Measurements from ENCODE around the gene PLEK. TPM values are rescaled to one million over a fixed set of nuclear protein-coding genes. Genes with fewer than 3 reads are reported as not detected.

Gene PLEK
- total and polyA plus RNA-seq, 12 donors = 4.5 to 29.4 (median 11.7) TPM

DNA sequence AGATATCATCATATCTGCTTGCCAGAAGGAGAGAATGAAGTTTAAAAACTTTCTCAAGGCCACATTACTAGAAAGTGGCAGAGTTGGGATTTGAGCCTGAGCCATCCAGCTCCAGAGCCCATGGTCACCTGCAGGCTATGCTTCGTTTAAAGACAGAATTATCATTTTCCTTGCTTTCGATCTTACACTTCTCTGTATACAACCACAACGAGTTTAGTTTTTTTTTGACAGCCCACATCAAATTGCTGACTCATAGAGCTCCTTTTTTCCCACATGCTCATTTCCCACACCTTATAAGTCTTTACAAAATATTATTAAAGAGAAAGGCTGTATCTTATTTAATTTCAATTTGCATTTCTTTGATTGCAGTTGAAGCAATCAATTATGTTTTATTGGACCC is 6.5 kb downstream of the PLEK start:
- H3K27ac ChIP-seq = no peak overlapping the region
- TF ChIP-seq, protein P1, sequence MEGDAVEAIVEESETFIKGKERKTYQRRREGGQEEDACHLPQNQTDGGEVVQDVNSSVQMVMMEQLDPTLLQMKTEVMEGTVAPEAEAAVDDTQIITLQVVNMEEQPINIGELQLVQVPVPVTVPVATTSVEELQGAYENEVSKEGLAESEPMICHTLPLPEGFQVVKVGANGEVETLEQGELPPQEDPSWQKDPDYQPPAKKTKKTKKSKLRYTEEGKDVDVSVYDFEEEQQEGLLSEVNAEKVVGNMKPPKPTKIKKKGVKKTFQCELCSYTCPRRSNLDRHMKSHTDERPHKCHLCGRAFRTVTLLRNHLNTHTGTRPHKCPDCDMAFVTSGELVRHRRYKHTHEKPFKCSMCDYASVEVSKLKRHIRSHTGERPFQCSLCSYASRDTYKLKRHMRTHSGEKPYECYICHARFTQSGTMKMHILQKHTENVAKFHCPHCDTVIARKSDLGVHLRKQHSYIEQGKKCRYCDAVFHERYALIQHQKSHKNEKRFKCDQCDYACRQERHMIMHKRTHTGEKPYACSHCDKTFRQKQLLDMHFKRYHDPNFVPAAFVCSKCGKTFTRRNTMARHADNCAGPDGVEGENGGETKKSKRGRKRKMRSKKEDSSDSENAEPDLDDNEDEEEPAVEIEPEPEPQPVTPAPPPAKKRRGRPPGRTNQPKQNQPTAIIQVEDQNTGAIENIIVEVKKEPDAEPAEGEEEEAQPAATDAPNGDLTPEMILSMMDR (IDR thresholded peaks at IDR 0.05) = no peak
- TF ChIP-seq POLR2A (IDR thresholded peaks at IDR 0.05) = no peak
- H3K27me3 ChIP-seq = no peaks in the 10 kb centered on the region
- WGBS, 4 donors = 48 to 62% (median 52%) methylated on average over 3 of the region's 3 CpGs
- no peaks in the 10 kb centered on the region for H3K4me1 ChIP-seq (replicated peaks in 1 of 2)
- intact Hi-C loops (cut with DNase I) = no loop called here
- DNase-seq = no peak
- H3K4me3 ChIP-seq = no peak overlapping the region
- no peaks in the 10 kb centered on the region for H3K36me3 ChIP-seq (replicated peaks in 1 of 2)
- H3K9me3 ChIP-seq (replicated peaks in 1 of 3) = no peaks in the 10 kb centered on the region

DNA sequence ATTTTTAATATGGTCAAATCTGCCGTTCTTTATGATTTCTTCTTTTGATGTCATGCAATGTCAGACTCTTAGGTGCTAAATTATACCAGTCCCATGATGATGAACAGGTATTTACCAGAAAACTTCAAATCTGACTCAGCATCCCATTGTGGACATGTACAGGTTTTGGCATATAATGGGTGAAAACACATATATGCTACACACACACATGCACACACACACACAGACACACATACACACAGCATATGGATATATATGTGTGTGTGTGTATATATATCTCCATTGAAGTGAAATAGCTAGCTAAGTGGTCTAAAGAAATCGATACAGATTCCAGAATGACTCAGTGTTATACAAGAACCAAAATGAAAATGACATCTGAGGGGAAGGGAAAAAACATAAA is 7.4 kb downstream of the PLEK start:
- intact Hi-C loops (cut with DNase I) = no loop called here
- 78 to 86% (median 85%) methylated on average over 2 of the region's 2 CpGs for WGBS, 4 donors
- no peak for DNase-seq
- Histone ChIP-seq H3K27ac (no peak overlapping the region), H3K4me1 (replicated peaks in 1 of 2) (no peaks in the 10 kb centered on the region), H3K36me3 (replicated peaks in 1 of 2) (no peaks in the 10 kb centered on the region), H3K27me3 (no peaks in the 10 kb centered on the region), H3K4me3 (no peak overlapping the region), H3K9me3 (replicated peaks in 1 of 3) (no peaks in the 10 kb centered on the region)
- TF ChIP-seq, protein P1 (IDR thresholded peaks at IDR 0.05) = no peak
- no peak for TF ChIP-seq POLR2A (IDR thresholded peaks at IDR 0.05)

DNA sequence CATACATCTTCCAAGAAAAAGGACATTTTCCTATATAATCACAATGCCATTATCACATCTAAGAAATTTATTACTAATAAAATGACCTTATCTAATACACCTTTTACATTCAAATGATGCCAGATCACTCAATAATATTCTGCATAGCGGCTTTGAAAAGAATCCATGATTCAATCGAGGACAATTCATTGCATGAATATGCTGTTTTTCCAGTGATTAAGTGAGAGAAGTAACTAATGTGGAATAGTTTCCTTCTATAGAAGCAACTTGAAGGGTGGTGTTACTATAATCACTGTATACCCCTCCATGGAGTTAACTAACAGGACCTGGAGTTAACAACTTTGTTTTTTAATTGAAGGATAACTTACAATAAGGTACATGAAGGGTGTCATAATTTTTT is 9.1 kb downstream of the PLEK start:
- intact Hi-C loops (cut with DNase I) = no loop called here
- TF ChIP-seq, protein P1 (IDR thresholded peaks at IDR 0.05) = no peak
- TF ChIP-seq POLR2A (IDR thresholded peaks at IDR 0.05) = no peak
- Histone ChIP-seq H3K36me3 (replicated peaks in 1 of 2) (no peaks in the 10 kb centered on the region), H3K4me1 (replicated peaks in 1 of 2) (no peaks in the 10 kb centered on the region), H3K4me3 (no peak overlapping the region), H3K27me3 (peaks cover 6% of the 10 kb centered on the region), H3K27ac (no peak overlapping the region), H3K9me3 (replicated peaks in 1 of 3) (no peaks in the 10 kb centered on the region)
- DNase-seq = no peak
- 91 to 95% (median 93%) methylated on average over 2 of the region's 2 CpGs for WGBS, 4 donors

DNA sequence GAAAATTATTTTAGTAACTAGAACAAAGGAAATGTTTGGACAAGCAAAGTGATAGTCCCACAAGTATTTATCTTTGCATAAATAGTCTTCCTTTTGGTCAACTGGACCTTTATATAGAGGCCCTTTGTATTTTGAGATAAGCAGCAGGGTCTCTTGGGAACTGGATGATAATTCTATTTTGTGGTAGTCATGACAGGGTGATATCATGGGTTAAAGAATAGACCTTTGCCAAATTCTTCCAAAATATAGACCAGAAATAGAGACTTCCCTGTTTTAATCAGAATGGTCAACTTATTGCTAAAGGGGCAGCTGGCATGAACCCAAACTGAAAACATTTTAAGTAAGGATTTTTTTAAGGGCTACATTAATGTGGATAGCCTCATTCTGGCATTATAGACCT is 10.5 kb downstream of the PLEK start:
- no peak for DNase-seq
- no peaks in the 10 kb centered on the region for H3K4me1 ChIP-seq (replicated peaks in 1 of 2)
- TF ChIP-seq, protein P1 (IDR thresholded peaks at IDR 0.05) = no peak
- TF ChIP-seq POLR2A (IDR thresholded peaks at IDR 0.05) = no peak
- H3K36me3 ChIP-seq (replicated peaks in 1 of 2) = no peaks in the 10 kb centered on the region
- no peak overlapping the region for H3K27ac ChIP-seq
- no peaks in the 10 kb centered on the region for H3K9me3 ChIP-seq (replicated peaks in 1 of 3)
- intact Hi-C loops (cut with DNase I) = no loop called here
- no peak overlapping the region for H3K4me3 ChIP-seq
- H3K27me3 ChIP-seq = peaks cover 6% of the 10 kb centered on the region

All from adrenal gland (tissue), 12 donors.